Calu3 (cell line): ENCODE measurements around the gene HEATR1. TPM values are rescaled to one million over a fixed set of nuclear protein-coding genes. Genes with fewer than 3 reads are reported as not detected.

Experiments
- BruUV-seq: library from RNA; stranded (reverse); fragments of 400-500 nt; replicated peaks from 2 replicates; lab custom pipeline; 2021; lab: Mats Ljungman, UMichigan
- CTCF ChIA-PET: fragments of 300-600 bp; sonication (Branson Sonifier 250); formaldehyde crosslinking; loops from one replicate; lab custom pipeline; 2022; ENCODE audit warnings: antibody characterized with exemption; lab: Charles Lee
- DNase-seq: peaks from one replicate; pipeline ENCODE4 v3.0.0; 2022
- H3K27ac Mint-ChIP-seq: one replicate; pipeline ENCODE4 v1.8.0; 2022; ENCODE audit warnings: mixed read lengths; ENCODE audit not compliant: unreplicated experiment
- H3K27me3 Mint-ChIP-seq: one replicate; pipeline ENCODE4 v1.8.0; 2022; ENCODE audit warnings: mixed read lengths; ENCODE audit not compliant: unreplicated experiment
- H3K36me3 Mint-ChIP-seq: one replicate; pipeline ENCODE4 v1.8.0; 2022; ENCODE audit warnings: mild to moderate bottlenecking, moderate library complexity, mixed read lengths; ENCODE audit not compliant: insufficient read depth, unreplicated experiment
- H3K4me1 Mint-ChIP-seq: one replicate; pipeline ENCODE4 v1.8.0; 2022; ENCODE audit warnings: mild to moderate bottlenecking, low read depth, mixed read lengths; ENCODE audit not compliant: unreplicated experiment
- H3K4me3 Mint-ChIP-seq: one replicate; pipeline ENCODE4 v1.8.0; 2022; ENCODE audit warnings: mild to moderate bottlenecking, low read depth, moderate library complexity, mixed read lengths; ENCODE audit not compliant: unreplicated experiment
- H3K9me3 Mint-ChIP-seq: one replicate; pipeline ENCODE4 v1.8.0; 2022; ENCODE audit warnings: low read depth, mixed read lengths; ENCODE audit not compliant: unreplicated experiment
- CTCF ChIP-seq: fragments of 200-600 bp; IDR thresholded peaks from one replicate; pipeline ENCODE4 v1.8.0; 2022; ENCODE audit warnings: antibody characterized with exemption; ENCODE audit not compliant: unreplicated experiment
- intact Hi-C: fragments of 100-400 bp; cut with micrococcal nuclease; formaldehyde crosslinking; loops from one replicate; pipeline ENCODE4 v1.10.0; 2022; ENCODE audit not compliant: unreplicated experiment
- total RNA-seq: library from RNA; stranded (reverse); gene quantifications from 2 replicates; pipeline ENCODE4 v1.2.3, GENCODE V29; 2022

The HEATR1 gene
- total RNA-seq, 1 experiment from 2014 or later = 75.5 TPM

- Mint-ChIP-seq H3K36me3 (no peaks in the 10 kb centered on the region), H3K4me1 (peaks cover 15% of the 10 kb centered on the region), H3K9me3 (peaks cover 11% of the 10 kb centered on the region), H3K4me3 (no peak overlapping the region), H3K27me3 (peaks cover 9% of the 10 kb centered on the region), H3K27ac (no peak overlapping the region)
- intact Hi-C loops = no loop called here
- no peak for DNase-seq
- no TSS peak for BruUV-seq
- TF ChIP-seq CTCF = no peak
- CTCF ChIA-PET = no interaction called here
These were observed 18.1 kb upstream of the HEATR1 start for GRCh38 chr1:236622407-236622806.

- Mint-ChIP-seq H3K27me3 (peaks cover 13% of the 10 kb centered on the region), H3K27ac (no peak overlapping the region), H3K9me3 (peaks cover 11% of the 10 kb centered on the region), H3K4me3 (no peak overlapping the region), H3K36me3 (no peaks in the 10 kb centered on the region), H3K4me1 (peaks cover 8% of the 10 kb centered on the region)
- no TSS peak for BruUV-seq
- TF ChIP-seq CTCF = no peak
- DNase-seq = no peak
- intact Hi-C loops = no loop called here
- CTCF ChIA-PET = interaction anchor here (0.6 kb wide), 1 partner anchor 40 kb away, joined by 3 read pairs; no protein-coding TSS in a partner anchor
These were observed 15.1 kb upstream of the HEATR1 start for GRCh38 chr1:236619398-236619797.

- DNase-seq = no peak
- BruUV-seq = no TSS peak
- intact Hi-C loops = no loop called here
- Mint-ChIP-seq H3K27me3 (peaks cover 13% of the 10 kb centered on the region), H3K9me3 (peaks cover 11% of the 10 kb centered on the region), H3K4me3 (no peak overlapping the region), H3K4me1 (peaks cover 7% of the 10 kb centered on the region), H3K36me3 (no peaks in the 10 kb centered on the region), H3K27ac (no peak overlapping the region)
- CTCF ChIA-PET = no interaction called here
- no peak for TF ChIP-seq CTCF
These were observed 14.2 kb upstream of the HEATR1 start for GRCh38 chr1:236618507-236618906.

DNA sequence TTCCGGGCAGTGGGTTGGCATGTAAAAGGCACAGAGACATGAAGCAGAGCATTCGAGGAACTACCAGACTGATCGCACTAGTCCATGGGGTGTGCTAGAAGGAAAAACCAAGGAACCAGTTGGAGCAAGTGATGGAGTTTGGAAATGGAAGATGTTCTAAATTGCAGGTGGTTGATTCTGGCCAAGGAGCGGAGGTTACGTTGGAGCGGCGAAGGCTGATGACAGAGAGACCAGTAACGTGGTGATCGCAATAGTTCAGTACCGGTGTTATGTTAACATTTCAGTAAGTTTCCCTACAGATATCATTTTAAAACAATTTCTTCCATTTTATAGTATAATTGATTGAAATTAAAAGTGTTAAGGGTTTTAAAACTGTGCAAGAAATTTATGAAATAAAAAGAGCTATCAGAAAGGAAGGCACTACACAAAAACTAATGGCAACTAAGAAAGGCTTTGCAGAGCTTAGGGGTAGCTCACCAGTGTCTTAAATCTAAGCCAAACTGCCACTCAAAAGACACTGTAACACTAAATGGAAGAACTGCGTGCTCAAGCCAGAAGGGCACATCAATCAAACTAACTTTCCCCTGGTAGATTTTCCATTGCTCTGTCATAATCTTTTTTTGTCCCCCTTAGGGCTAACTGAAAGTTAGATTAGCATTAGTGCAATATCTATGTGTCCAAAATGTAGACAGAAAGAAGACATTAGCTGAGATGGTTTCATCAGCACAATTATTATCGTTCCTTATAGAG is 11.3 kb upstream of the HEATR1 start:
- intact Hi-C loops = no loop called here
- no peak overlapping the region for H3K27ac Mint-ChIP-seq
- H3K9me3 Mint-ChIP-seq = no peaks in the 10 kb centered on the region
- no peak overlapping the region for H3K4me3 Mint-ChIP-seq
- DNase-seq = no peak
- no peaks in the 10 kb centered on the region for H3K36me3 Mint-ChIP-seq
- no peak for TF ChIP-seq CTCF
- peaks cover 13% of the 10 kb centered on the region for H3K27me3 Mint-ChIP-seq
- BruUV-seq = no TSS peak
- CTCF ChIA-PET = no interaction called here
- H3K4me1 Mint-ChIP-seq = no peaks in the 10 kb centered on the region
